Cardiac fibroblast (primary cell): Measurements from ENCODE around the gene CCNL2.

ENCODE experiments used
- DNase-seq, 2 donors: peaks; one replicate each; pipeline versions ENCODE4 v3.0.0 to v3.0.0-alpha.2; 2010; ENCODE audit warnings: low read depth in 2 of 2
- H3K4me3 ChIP-seq, 2 donors: replicated peaks in 1 of 2; 1 replicate in 1 of 2; 2 replicates in 1 of 2; pipeline ENCODE4 v1.5.1; 2011; ENCODE audit warnings: low read depth in 2 of 2, low read length in 2 of 2, mild to moderate bottlenecking in 2 of 2, moderate library complexity in 1 of 2
- CTCF ChIP-seq: IDR thresholded peaks from one replicate; pipeline ENCODE4 v1.5.1; 2011; ENCODE audit warnings: low read depth, mild to moderate bottlenecking, low read length, inconsistent platforms

The CCNL2 gene

GRCh38 chr1:1438531-1439381, 39.6 kb upstream of the CCNL2 start:
- TF ChIP-seq CTCF: no peak
- no peak overlapping the region for H3K4me3 ChIP-seq
- no peak for DNase-seq

- no peak overlapping the region for H3K4me3 ChIP-seq
- no peak for TF ChIP-seq CTCF
- no peak for DNase-seq
Measured at GRCh38 chr1:1437904-1438376, 38.8 kb upstream of the CCNL2 start.

- H3K4me3 ChIP-seq: no peak overlapping the region
- no peak for DNase-seq
- no peak for TF ChIP-seq CTCF
Measured at GRCh38 chr1:1437033-1437903, 38.1 kb upstream of the CCNL2 start.

- no peak for DNase-seq
- H3K4me3 ChIP-seq: peak overlapping the region in 1 of 2 donors; percentile 55
- no peak for TF ChIP-seq CTCF
Measured at GRCh38 chr1:1436630-1437032, 37.5 kb upstream of the CCNL2 start.

- peak overlapping the region; percentile 49 to 55 for H3K4me3 ChIP-seq
- no peak for TF ChIP-seq CTCF
- DNase-seq: no peak
Measured at GRCh38 chr1:1435911-1436629, 36.9 kb upstream of the CCNL2 start.

GRCh38 chr1:1435106-1435903, 36.2 kb upstream of the CCNL2 start, which contains the start of gene VWA1:
Gene VWA1, plus strand, starts transcription at chr1:1435690. Its CDS starts 59 bp downstream, at chr1:1435749.
- H3K4me3 ChIP-seq: peak within 1 kb of the TSS; percentile 49 to 55
- peak; percentile 55 to 70 for DNase-seq
- no peak for TF ChIP-seq CTCF
